ENCODE measurements around the gene GALE. TPM values are rescaled to one million over a fixed set of nuclear protein-coding genes. Genes with fewer than 3 reads are reported as not detected.

The GALE gene
- total and polyA plus RNA-seq, 11 donors, result 6.2 to 20.8 (median 9.9) TPM

DNA sequence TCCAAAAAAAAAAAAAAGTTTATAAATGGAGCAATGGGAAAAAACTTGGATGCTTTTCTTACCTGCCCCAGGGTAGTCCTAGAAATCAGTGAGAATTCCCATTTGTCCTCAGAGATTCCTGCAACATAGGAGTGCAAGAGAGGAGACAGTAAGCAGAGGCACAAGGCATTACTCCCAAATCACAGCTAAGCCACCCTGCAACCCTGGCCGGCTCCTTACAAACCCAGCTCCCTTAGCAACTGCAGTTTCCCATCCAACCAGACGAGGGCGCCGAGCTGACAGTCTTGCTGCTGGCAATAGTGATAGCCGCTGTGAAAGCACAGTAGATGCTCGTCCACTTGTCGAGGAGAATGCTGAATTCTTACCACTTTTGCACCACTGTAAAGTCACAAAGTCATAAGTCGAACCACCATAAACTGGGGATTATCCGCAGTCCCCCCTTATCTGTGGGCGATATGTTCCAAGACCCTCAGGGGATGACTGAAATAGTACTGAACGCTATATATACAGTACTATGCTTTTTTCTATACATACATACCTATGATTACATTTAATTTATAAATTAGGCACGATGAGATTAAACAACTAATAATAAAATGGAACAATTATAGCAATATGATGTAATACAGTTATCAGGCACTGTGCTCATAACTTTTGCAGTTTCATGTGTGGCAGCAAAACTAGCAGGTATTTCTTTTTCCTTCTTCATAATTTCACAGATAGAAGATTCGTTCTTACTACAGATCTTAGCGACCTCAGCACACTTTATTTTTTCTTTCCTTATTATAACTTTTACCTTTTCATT, 28.3 kb downstream of the GALE start:
- H3K4me1 ChIP-seq, result peaks cover 0 to 41% (median 16%) of the 10 kb centered on the region in 12 donors
- no peak overlapping the region for H3K4me3 ChIP-seq
- intact Hi-C loops (cut with DNase I), result loop anchor here in 7 of 10 donors (5.0 to 10.0 kb wide), 5 partner anchors 53 to 145 kb away; partner anchors contain the start of genes FUCA1 (in 6 of the 7), CNR2 (in 1 of the 7) and HMGCL (in 1 of the 7)
- peaks cover 0 to 33% (median 11%) of the 10 kb centered on the region in 9 donors for H3K36me3 ChIP-seq
- no peaks in the 10 kb centered on the region for H3K9me3 ChIP-seq
- no peaks in the 10 kb centered on the region for H3K27me3 ChIP-seq
- peak; percentile 29 to 86 (median 82) for ATAC-seq
- 11 to 14% (median 13%) methylated on average over 14 of the region's 14 CpGs for WGBS, 4 donors
- no peak for TF ChIP-seq POLR2A (IDR thresholded peaks at IDR 0.05)
- TF ChIP-seq, protein P1, sequence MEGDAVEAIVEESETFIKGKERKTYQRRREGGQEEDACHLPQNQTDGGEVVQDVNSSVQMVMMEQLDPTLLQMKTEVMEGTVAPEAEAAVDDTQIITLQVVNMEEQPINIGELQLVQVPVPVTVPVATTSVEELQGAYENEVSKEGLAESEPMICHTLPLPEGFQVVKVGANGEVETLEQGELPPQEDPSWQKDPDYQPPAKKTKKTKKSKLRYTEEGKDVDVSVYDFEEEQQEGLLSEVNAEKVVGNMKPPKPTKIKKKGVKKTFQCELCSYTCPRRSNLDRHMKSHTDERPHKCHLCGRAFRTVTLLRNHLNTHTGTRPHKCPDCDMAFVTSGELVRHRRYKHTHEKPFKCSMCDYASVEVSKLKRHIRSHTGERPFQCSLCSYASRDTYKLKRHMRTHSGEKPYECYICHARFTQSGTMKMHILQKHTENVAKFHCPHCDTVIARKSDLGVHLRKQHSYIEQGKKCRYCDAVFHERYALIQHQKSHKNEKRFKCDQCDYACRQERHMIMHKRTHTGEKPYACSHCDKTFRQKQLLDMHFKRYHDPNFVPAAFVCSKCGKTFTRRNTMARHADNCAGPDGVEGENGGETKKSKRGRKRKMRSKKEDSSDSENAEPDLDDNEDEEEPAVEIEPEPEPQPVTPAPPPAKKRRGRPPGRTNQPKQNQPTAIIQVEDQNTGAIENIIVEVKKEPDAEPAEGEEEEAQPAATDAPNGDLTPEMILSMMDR (IDR thresholded peaks at IDR 0.05), result peak; percentile 84 to 94 (median 92)
- no peak overlapping the region for H3K27ac ChIP-seq
- DNase-seq, result peak; percentile 82 to 91 (median 86)

DNA sequence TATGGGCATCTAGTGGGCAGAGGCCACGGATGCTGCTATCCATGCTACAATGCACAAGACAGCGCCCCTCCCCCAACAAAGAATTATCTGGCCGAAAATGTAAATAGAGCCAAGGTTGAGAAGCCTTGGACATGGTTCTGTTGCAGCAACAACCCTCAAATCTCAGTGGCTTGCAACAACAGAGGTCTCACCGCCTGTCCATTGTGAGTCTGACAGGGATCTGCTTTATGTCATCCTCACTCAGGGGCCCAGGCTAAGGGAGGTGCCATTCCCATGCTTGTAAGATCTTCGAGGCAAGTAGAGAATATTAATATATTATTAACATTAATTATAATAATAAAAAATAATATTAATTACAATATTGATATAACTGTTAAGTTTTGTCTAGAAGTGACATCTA, 31.8 kb downstream of the GALE start:
- WGBS, 4 donors, result 45 to 58% (median 49%) methylated on average over 5 of the region's 5 CpGs
- Histone ChIP-seq H3K36me3 (peaks cover 0 to 60% (median 30%) of the 10 kb centered on the region in 9 donors), H3K9me3 (no peaks in the 10 kb centered on the region), H3K4me3 (no peak overlapping the region), H3K27me3 (no peaks in the 10 kb centered on the region), H3K4me1 (peaks cover 0 to 33% (median 6%) of the 10 kb centered on the region in 12 donors), H3K27ac (peak overlapping the region in 5 of 12 donors; percentile 2 to 46 (median 8))
- intact Hi-C loops (cut with DNase I), result no loop called here
- DNase-seq (peak in 1 of 5 donors; percentile 27), ATAC-seq (peak; percentile 72 to 83 (median 76))
- TF ChIP-seq POLR2A (IDR thresholded peaks at IDR 0.05), result no peak
- TF ChIP-seq, protein P1 (IDR thresholded peaks at IDR 0.05), result no peak

DNA sequence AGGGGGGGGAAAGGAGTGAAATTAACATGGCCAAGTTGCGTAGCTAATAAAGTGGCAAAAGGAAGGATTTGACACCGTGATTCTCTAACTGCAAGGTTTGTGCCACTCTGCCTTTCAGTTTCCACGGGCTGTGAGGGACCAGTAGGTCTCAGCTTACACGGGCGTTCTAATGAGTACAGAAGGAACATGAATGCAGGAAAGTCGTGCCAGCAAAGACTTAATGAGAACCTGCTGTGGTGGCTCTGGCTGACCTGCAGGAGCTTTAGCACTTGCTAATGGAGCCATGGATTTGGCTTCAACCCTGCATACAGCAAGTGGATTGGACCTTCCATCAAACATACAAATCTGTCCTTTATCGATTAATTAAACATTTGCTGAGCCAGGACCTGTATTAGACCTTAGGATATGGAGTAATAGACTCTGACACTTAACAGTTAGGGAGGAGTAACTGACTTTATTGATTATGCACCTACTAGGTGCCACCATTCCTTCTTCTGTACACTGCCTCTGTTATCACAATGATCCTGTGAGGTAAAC, 37.4 kb downstream of the GALE start:
- Histone ChIP-seq H3K36me3 (peaks cover 0 to 87% (median 48%) of the 10 kb centered on the region in 9 donors), H3K27me3 (no peaks in the 10 kb centered on the region), H3K4me1 (peaks cover 0 to 64% (median 31%) of the 10 kb centered on the region in 12 donors), H3K9me3 (no peaks in the 10 kb centered on the region), H3K4me3 (no peak overlapping the region), H3K27ac (peak overlapping the region in 5 of 12 donors; percentile 2 to 52 (median 29))
- 66 to 76% (median 71%) methylated on average over 7 of the region's 7 CpGs for WGBS, 4 donors
- TF ChIP-seq, protein P1 (IDR thresholded peaks at IDR 0.05), result no peak
- TF ChIP-seq POLR2A (IDR thresholded peaks at IDR 0.05), result no peak
- intact Hi-C loops (cut with DNase I), result no loop called here
- DNase-seq (no peak), ATAC-seq (no peak)

DNA sequence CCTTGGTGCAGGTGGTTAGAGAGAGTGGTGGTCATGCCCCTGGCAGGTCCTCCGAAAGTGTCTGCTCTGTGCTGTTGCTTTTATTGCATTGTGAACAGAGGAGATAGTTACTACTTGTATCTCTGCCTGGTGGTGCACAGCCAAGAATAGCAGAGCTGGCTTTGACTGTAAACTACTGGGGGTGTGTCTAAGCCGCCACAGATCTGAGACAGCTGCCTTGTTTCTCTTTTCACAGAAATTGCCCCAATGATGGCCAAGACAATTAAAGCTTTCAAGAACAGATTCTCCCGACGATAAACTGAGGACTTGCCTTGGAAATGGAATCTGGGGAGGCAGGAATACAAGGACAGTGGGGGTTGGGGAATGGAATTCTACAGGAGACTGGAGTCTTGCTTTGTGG, 41.3 kb downstream of the GALE start:
- Histone ChIP-seq H3K4me3 (no peak overlapping the region), H3K27ac (peak overlapping the region in 10 of 12 donors; percentile 3 to 68 (median 30)), H3K36me3 (peaks cover 0 to 98% (median 69%) of the 10 kb centered on the region in 9 donors), H3K9me3 (no peaks in the 10 kb centered on the region), H3K27me3 (no peaks in the 10 kb centered on the region), H3K4me1 (peaks cover 0 to 73% (median 31%) of the 10 kb centered on the region in 12 donors)
- intact Hi-C loops (cut with DNase I), result loop anchor here in 1 of 10 donors (10.0 kb wide), 1 partner anchor 204 kb away; the partner anchor contains the start of gene ID3
- ATAC-seq (peak; percentile 76 to 82 (median 80)), DNase-seq (peak in 4 of 5 donors; percentile 34 to 53 (median 42))
- 39 to 47% (median 41%) methylated on average over 4 of the region's 4 CpGs for WGBS, 4 donors
- TF ChIP-seq, protein P1 (IDR thresholded peaks at IDR 0.05), result no peak
- TF ChIP-seq POLR2A (IDR thresholded peaks at IDR 0.05), result no peak
